HG03045 (cell line): ENCODE data around the gene DISP1.

ENCODE experiments used
- ATAC-seq: cut with Tn5 transposase; IDR thresholded peaks from one replicate; pipeline ENCODE4 v1.9.1; 2021; ENCODE audit warnings: mild to moderate bottlenecking, moderate library complexity; ENCODE audit not compliant: unreplicated experiment

DISP1 gene

DNA sequence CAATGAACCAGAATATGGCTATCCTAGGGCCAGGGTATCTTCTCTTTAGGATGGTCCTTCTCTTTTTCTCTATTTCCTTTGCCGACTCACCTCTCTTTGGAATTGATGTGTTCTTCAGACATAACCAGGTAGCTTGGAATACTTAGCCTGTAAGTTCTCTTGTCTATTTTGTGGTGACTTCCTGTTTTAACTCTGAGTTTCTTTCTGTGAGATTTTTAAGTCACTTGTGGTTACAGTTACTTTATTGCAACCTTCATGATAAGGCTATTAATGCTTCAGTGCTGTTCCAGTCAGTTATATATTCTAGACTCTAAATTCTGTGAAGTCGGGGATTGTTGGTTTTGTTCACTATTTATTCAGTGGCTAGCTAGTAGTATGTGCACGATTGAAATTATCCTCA, 46.2 kb downstream of the DISP1 start:
- ATAC-seq, result no peak
